ENCODE data around the gene CAPN9. TPM values are rescaled to one million over a fixed set of nuclear protein-coding genes. Genes with fewer than 3 reads are reported as not detected.

The CAPN9 gene
- total and polyA plus RNA-seq, 2 donors from 2014 or later = 0.41 TPM; not detected in 1

DNA sequence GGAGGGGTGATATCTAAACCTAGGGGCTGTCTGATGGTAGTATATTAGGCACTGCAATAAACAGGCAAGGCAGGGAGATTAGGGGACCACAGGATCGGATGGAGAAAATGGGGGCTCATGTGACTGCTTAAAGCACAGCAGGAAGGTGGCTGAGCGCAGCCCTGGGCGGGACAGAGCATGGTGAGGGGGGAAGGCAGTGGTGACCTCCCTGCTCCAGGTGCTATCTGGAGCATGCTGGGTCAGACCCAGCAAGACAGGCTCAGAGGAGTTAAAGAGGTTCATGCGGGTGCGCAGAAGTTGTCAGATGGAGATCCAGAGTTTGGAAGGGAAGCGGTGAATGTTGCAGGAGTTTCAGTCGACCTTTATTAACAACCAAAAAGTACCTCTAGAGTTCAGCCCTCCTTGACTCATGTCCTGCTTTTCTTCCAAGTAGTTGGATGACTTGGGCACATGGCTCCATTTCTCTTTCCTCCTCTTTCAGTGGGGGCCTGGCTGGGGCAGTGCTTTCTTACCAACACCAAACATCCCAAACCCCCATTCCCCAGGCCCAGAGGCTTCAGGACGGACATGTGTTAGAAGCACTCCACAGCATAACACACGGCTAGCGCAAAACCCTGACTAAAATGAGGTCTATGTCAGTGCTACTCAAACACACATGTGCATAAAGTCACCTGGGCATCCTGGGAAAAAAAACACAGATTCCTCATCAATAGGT, 41.5 kb downstream of the CAPN9 start:
- DNase-seq = peak in 1 of 5 donors; percentile 1
- TF ChIP-seq, protein P1, sequence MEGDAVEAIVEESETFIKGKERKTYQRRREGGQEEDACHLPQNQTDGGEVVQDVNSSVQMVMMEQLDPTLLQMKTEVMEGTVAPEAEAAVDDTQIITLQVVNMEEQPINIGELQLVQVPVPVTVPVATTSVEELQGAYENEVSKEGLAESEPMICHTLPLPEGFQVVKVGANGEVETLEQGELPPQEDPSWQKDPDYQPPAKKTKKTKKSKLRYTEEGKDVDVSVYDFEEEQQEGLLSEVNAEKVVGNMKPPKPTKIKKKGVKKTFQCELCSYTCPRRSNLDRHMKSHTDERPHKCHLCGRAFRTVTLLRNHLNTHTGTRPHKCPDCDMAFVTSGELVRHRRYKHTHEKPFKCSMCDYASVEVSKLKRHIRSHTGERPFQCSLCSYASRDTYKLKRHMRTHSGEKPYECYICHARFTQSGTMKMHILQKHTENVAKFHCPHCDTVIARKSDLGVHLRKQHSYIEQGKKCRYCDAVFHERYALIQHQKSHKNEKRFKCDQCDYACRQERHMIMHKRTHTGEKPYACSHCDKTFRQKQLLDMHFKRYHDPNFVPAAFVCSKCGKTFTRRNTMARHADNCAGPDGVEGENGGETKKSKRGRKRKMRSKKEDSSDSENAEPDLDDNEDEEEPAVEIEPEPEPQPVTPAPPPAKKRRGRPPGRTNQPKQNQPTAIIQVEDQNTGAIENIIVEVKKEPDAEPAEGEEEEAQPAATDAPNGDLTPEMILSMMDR (IDR thresholded peaks at IDR 0.05; ENCODE audit: borderline replicate concordance, extremely low read depth, insufficient read depth) = no peak
- Histone ChIP-seq H3K4me3 (ENCODE audit: low read length in 3 of 3) (no peak overlapping the region), H3K27ac (ENCODE audit: low read depth in 2 of 2, low read length in 2 of 2) (no peak overlapping the region), H3K36me3 (ENCODE audit: control insufficient read depth in 2 of 3, insufficient read depth in 3 of 3, low read length in 3 of 3) (no peaks in the 10 kb centered on the region), H3K9ac (ENCODE audit: low read length in 3 of 3) (no peak overlapping the region), H3K9me3 (ENCODE audit: control insufficient read depth in 2 of 3, insufficient read depth in 1 of 3, low read length in 3 of 3) (no peaks in the 10 kb centered on the region), H3K27me3 (ENCODE audit: control insufficient read depth, insufficient read depth, low read length) (no peaks in the 10 kb centered on the region), H3K4me1 (ENCODE audit: control insufficient read depth in 2 of 3, insufficient read depth in 2 of 3, low read depth in 1 of 3, low read length in 3 of 3) (no peaks in the 10 kb centered on the region)
- intact Hi-C loops (cut with DNase I) = no loop called here
- FAIRE-seq = no peak

DNA sequence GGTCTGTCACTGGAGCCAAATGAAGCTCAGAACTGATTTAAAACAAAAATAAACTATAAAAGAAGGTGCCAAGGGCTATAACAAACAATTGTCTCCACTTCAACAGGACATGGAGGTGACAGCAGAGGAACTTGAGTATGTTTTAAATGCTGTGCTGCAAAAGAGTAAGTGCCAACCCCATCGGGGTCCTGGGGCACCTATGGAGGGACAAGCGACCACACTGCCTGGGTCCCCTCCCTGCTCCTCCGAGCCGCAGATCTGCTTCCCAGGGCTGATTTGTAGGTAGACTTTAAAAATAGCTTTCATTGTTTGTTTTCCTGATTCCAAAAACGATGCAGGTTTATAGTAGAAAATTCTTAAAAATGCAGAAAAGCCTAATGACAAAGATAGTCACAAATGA, 42.8 kb downstream of the CAPN9 start:
- DNase-seq (peak in 1 of 5 donors; percentile 3), FAIRE-seq (no peak)
- H3K27me3 ChIP-seq (ENCODE audit: control insufficient read depth, insufficient read depth, low read length) = no peaks in the 10 kb centered on the region
- H3K9me3 ChIP-seq (ENCODE audit: control insufficient read depth in 2 of 3, insufficient read depth in 1 of 3, low read length in 3 of 3) = no peaks in the 10 kb centered on the region
- no peak overlapping the region for H3K4me3 ChIP-seq (ENCODE audit: low read length in 3 of 3)
- no peaks in the 10 kb centered on the region for H3K4me1 ChIP-seq (ENCODE audit: control insufficient read depth in 2 of 3, insufficient read depth in 2 of 3, low read depth in 1 of 3, low read length in 3 of 3)
- no peaks in the 10 kb centered on the region for H3K36me3 ChIP-seq (ENCODE audit: control insufficient read depth in 2 of 3, insufficient read depth in 3 of 3, low read length in 3 of 3)
- TF ChIP-seq, protein P1 (IDR thresholded peaks at IDR 0.05; ENCODE audit: borderline replicate concordance, extremely low read depth, insufficient read depth) = no peak
- intact Hi-C loops (cut with DNase I) = loop anchor here (10.0 kb wide), 1 partner anchor 415 kb away; no protein-coding TSS in a partner anchor
- H3K9ac ChIP-seq (ENCODE audit: low read length in 3 of 3) = no peak overlapping the region
- no peak overlapping the region for H3K27ac ChIP-seq (ENCODE audit: low read depth in 2 of 2, low read length in 2 of 2)

DNA sequence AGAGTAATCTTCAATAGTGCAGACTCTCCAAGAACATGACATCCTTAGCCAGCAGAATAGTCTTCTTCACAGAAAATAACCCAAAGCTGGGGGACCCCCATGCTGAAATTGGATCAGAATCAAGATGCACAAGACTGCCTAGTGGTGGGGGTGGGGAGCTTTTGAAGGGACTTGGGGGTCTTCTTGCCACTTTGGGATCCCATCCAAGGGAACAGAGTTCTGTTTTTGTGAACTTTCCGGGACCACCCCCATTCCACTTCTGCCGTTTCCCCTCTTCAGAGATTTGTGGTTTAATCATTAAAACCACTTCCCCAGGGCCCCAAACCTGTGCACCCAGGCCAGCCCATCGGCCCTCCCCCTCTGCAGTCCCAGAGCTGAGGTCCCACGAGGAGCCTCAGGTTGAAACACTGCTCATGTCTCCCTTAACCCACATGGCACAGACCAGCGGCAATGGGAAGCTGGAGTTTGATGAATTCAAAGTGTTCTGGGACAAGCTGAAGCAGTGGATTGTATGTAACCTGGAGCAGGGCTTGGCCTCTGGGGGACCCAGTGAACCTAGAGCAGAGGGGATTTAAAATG, 44.9 kb downstream of the CAPN9 start:
- Histone ChIP-seq H3K36me3 (ENCODE audit: control insufficient read depth in 2 of 3, insufficient read depth in 3 of 3, low read length in 3 of 3) (no peaks in the 10 kb centered on the region), H3K27me3 (ENCODE audit: control insufficient read depth, insufficient read depth, low read length) (no peaks in the 10 kb centered on the region), H3K27ac (ENCODE audit: low read depth in 2 of 2, low read length in 2 of 2) (no peak overlapping the region), H3K4me3 (ENCODE audit: low read length in 3 of 3) (no peak overlapping the region), H3K4me1 (ENCODE audit: control insufficient read depth in 2 of 3, insufficient read depth in 2 of 3, low read depth in 1 of 3, low read length in 3 of 3) (no peaks in the 10 kb centered on the region), H3K9ac (ENCODE audit: low read length in 3 of 3) (no peak overlapping the region), H3K9me3 (ENCODE audit: control insufficient read depth in 2 of 3, insufficient read depth in 1 of 3, low read length in 3 of 3) (no peaks in the 10 kb centered on the region)
- intact Hi-C loops (cut with DNase I) = loop anchor here (10.0 kb wide), 1 partner anchor 413 kb away; no protein-coding TSS in a partner anchor
- TF ChIP-seq, protein P1 (IDR thresholded peaks at IDR 0.05; ENCODE audit: borderline replicate concordance, extremely low read depth, insufficient read depth) = no peak
- DNase-seq (peak in 1 of 5 donors; percentile 4), FAIRE-seq (no peak)
